ENCODE data around the gene PSMD8. TPM values are rescaled to one million over a fixed set of nuclear protein-coding genes. Genes with fewer than 3 reads are reported as not detected.
"Not testable (repeated sequence)": the region's sequence is repeated elsewhere in the genome, so short reads cannot be mapped to it uniquely, and the experiment has no call there.

The PSMD8 gene
- total and polyA plus RNA-seq, 4 donors = 89.3 to 134 (median 119) TPM

DNA sequence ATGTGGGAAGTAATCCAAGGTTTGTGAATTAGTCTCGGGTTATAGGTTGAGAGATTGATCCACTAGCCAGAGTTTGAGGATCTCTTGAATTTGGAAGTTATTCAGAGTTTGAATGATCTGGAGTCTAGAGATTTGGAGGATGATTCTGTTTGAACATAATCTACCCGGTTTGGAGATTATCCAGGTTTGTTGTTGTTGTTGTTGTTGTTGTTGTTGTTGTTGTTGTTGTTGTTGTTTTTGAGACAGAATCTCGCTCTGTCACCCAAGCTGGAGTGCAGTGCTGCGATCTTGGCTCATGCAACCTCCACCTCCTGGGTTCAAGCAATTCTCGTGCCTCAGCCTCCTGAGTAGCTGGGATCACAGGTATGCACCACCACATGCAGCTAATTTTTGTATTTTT, 37.5 kb downstream of the PSMD8 start:
- H3K36me3 ChIP-seq (ENCODE audit: control insufficient read depth in 4 of 4, insufficient read depth in 3 of 4, low read depth in 1 of 4, low read length in 3 of 4); DNase-seq (ENCODE audit: low spot score); H3K4me3 ChIP-seq (ENCODE audit: low read depth in 1 of 3, low read length in 3 of 3); H3K27me3 ChIP-seq (ENCODE audit: control insufficient read depth in 4 of 4, insufficient read depth in 4 of 4, low read length in 3 of 4); H3K9me3 ChIP-seq (ENCODE audit: control insufficient read depth in 4 of 4, low read length in 3 of 4); H3K4me1 ChIP-seq (ENCODE audit: control insufficient read depth in 4 of 4, insufficient read depth in 4 of 4, low read length in 3 of 4); H3K27ac ChIP-seq (ENCODE audit: low read depth in 1 of 2, low read length in 2 of 2); H3K9ac ChIP-seq (ENCODE audit: low read depth in 1 of 2, low read length in 2 of 2): not testable (repeated sequence)
- 86% methylated on average over 5 of the region's 5 CpGs for WGBS

DNA sequence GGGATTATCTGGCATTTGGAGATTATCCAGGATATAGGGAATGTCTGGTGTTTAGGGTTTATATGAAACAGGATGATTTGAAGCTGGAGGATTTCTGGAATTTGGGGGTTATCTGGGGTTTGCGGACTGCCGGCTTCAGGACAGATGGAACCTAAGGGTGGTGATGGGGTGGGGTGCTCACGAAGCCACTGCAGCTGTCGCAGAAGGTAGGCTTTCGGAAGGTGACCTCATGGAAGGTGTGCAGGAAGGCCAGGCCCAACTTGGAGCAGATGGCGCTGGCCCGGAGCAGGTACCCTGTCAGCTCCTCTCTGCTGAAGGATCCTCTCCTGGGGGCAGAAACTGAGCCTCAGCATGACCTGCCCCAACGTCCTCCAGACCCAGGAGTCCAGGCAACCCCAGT, 38.1 kb downstream of the PSMD8 start:
- no peak overlapping the region for H3K4me3 ChIP-seq (ENCODE audit: low read depth in 1 of 3, low read length in 3 of 3)
- no peaks in the 10 kb centered on the region for H3K4me1 ChIP-seq (ENCODE audit: control insufficient read depth in 4 of 4, insufficient read depth in 4 of 4, low read length in 3 of 4)
- no peak for DNase-seq (ENCODE audit: low spot score)
- H3K27ac ChIP-seq (ENCODE audit: low read depth in 1 of 2, low read length in 2 of 2) = no peak overlapping the region
- TF ChIP-seq GABPA (IDR thresholded peaks at IDR 0.05 in 1 of 2, conservative IDR thresholded peaks at IDR 0.05 in 1 of 2) (no peak), RXRA (IDR thresholded peaks at IDR 0.05) (no peak), SP1 (IDR thresholded peaks at IDR 0.05) (no peak), FOXA2 (IDR thresholded peaks at IDR 0.05) (no peak), YY1 (IDR thresholded peaks at IDR 0.05) (no peak), TAF1 (conservative IDR thresholded peaks at IDR 0.05) (no peak), RAD21 (IDR thresholded peaks at IDR 0.05) (no peak), FOXA1 (IDR thresholded peaks at IDR 0.05) (no peak), HNF4A (conservative IDR thresholded peaks at IDR 0.05) (no peak), JUND (IDR thresholded peaks at IDR 0.05) (no peak), EGR1 (IDR thresholded peaks at IDR 0.05; ENCODE audit: low read depth in 2 of 2) (no peak), HNF4G (IDR thresholded peaks at IDR 0.05) (no peak), NR2F2 (IDR thresholded peaks at IDR 0.05) (no peak)
- TF ChIP-seq, protein P1, sequence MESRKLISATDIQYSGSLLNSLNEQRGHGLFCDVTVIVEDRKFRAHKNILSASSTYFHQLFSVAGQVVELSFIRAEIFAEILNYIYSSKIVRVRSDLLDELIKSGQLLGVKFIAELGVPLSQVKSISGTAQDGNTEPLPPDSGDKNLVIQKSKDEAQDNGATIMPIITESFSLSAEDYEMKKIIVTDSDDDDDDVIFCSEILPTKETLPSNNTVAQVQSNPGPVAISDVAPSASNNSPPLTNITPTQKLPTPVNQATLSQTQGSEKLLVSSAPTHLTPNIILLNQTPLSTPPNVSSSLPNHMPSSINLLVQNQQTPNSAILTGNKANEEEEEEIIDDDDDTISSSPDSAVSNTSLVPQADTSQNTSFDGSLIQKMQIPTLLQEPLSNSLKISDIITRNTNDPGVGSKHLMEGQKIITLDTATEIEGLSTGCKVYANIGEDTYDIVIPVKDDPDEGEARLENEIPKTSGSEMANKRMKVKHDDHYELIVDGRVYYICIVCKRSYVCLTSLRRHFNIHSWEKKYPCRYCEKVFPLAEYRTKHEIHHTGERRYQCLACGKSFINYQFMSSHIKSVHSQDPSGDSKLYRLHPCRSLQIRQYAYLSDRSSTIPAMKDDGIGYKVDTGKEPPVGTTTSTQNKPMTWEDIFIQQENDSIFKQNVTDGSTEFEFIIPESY (IDR thresholded peaks at IDR 0.05) = no peak
- TF ChIP-seq, protein P2, sequence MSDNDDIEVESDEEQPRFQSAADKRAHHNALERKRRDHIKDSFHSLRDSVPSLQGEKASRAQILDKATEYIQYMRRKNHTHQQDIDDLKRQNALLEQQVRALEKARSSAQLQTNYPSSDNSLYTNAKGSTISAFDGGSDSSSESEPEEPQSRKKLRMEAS (IDR thresholded peaks at IDR 0.05) = no peak
- TF ChIP-seq, protein P3, sequence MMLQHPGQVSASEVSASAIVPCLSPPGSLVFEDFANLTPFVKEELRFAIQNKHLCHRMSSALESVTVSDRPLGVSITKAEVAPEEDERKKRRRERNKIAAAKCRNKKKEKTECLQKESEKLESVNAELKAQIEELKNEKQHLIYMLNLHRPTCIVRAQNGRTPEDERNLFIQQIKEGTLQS (IDR thresholded peaks at IDR 0.05) = no peak
- TF ChIP-seq, protein P4, sequence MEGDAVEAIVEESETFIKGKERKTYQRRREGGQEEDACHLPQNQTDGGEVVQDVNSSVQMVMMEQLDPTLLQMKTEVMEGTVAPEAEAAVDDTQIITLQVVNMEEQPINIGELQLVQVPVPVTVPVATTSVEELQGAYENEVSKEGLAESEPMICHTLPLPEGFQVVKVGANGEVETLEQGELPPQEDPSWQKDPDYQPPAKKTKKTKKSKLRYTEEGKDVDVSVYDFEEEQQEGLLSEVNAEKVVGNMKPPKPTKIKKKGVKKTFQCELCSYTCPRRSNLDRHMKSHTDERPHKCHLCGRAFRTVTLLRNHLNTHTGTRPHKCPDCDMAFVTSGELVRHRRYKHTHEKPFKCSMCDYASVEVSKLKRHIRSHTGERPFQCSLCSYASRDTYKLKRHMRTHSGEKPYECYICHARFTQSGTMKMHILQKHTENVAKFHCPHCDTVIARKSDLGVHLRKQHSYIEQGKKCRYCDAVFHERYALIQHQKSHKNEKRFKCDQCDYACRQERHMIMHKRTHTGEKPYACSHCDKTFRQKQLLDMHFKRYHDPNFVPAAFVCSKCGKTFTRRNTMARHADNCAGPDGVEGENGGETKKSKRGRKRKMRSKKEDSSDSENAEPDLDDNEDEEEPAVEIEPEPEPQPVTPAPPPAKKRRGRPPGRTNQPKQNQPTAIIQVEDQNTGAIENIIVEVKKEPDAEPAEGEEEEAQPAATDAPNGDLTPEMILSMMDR (IDR thresholded peaks at IDR 0.05; ENCODE audit: low read depth, low read length, missing input control) = no peak
- TF ChIP-seq, protein P5, sequence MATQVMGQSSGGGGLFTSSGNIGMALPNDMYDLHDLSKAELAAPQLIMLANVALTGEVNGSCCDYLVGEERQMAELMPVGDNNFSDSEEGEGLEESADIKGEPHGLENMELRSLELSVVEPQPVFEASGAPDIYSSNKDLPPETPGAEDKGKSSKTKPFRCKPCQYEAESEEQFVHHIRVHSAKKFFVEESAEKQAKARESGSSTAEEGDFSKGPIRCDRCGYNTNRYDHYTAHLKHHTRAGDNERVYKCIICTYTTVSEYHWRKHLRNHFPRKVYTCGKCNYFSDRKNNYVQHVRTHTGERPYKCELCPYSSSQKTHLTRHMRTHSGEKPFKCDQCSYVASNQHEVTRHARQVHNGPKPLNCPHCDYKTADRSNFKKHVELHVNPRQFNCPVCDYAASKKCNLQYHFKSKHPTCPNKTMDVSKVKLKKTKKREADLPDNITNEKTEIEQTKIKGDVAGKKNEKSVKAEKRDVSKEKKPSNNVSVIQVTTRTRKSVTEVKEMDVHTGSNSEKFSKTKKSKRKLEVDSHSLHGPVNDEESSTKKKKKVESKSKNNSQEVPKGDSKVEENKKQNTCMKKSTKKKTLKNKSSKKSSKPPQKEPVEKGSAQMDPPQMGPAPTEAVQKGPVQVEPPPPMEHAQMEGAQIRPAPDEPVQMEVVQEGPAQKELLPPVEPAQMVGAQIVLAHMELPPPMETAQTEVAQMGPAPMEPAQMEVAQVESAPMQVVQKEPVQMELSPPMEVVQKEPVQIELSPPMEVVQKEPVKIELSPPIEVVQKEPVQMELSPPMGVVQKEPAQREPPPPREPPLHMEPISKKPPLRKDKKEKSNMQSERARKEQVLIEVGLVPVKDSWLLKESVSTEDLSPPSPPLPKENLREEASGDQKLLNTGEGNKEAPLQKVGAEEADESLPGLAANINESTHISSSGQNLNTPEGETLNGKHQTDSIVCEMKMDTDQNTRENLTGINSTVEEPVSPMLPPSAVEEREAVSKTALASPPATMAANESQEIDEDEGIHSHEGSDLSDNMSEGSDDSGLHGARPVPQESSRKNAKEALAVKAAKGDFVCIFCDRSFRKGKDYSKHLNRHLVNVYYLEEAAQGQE (IDR thresholded peaks at IDR 0.05) = no peak
- no peaks in the 10 kb centered on the region for H3K36me3 ChIP-seq (ENCODE audit: control insufficient read depth in 4 of 4, insufficient read depth in 3 of 4, low read depth in 1 of 4, low read length in 3 of 4)
- no peaks in the 10 kb centered on the region for H3K9me3 ChIP-seq (ENCODE audit: control insufficient read depth in 4 of 4, low read length in 3 of 4)
- no peak overlapping the region for H3K9ac ChIP-seq (ENCODE audit: low read depth in 1 of 2, low read length in 2 of 2)
- WGBS = 94% methylated on average over 8 of the region's 8 CpGs
- H3K27me3 ChIP-seq (ENCODE audit: control insufficient read depth in 4 of 4, insufficient read depth in 4 of 4, low read length in 3 of 4) = no peaks in the 10 kb centered on the region

Data from liver (tissue), 9 donors.